Activated naive CD8-positive, alpha-beta T cell treated with anti-CD3 and anti-CD28 coated beads, Interleukin-2, amount 50 U/mL, for 16 hours (primary cell): ENCODE measurements around the gene BRD1.
"Not testable (repeated sequence)": the region's sequence is repeated elsewhere in the genome, so short reads cannot be mapped to it uniquely, and the experiment has no call there.

Experiments
- DNase-seq: peaks from one replicate; pipeline ENCODE4 v3.0.0-alpha.2; 2020; ENCODE audit warnings: low read depth, low spot score

BRD1 gene

GRCh38 chr22:49769691-49770546 lies 57.8 kb downstream of the BRD1 start:
- no peak for DNase-seq

DNA sequence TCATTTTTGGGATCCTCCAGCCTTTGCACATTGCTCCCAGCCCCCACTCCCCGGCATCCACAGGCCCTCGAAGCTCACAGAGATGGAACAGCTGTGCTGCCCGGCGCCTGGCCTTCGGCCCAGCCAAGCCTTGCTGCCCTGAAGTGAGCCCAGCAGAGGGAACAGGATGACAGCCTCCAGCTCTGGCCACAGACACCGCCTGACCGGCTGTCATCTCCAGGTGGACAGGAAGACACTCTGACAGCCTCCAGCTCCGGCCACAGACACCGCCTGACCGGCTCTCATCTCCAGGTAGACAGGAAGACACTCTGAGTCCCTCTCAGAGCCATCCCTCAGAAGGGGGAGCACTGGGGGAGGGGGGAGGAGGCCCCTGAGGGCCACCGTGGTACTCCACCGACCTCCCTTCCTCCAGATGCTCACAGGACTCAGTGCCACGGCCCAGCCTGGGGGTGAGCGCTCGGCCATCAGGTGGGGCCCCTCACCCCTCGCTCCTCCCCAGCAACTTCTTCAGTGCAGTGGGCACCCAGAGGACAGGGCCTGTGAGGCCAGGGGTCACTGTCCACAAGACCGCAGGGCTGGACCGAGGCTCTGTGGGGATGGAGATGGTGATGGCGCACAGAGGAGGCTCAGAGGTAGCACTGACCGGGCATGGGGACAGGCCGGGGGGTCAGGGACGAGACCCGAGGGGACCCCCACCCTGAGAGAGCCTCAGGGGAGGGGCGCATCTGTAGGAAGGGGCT lies 58.6 kb downstream of the BRD1 start:
- no peak for DNase-seq

GRCh38 chr22:49768077-49768910 lies 59.4 kb downstream of the BRD1 start:
- no peak for DNase-seq

- DNase-seq = no peak
Observed at GRCh38 chr22:49767355-49768062, 60.2 kb downstream of the BRD1 start.

DNA sequence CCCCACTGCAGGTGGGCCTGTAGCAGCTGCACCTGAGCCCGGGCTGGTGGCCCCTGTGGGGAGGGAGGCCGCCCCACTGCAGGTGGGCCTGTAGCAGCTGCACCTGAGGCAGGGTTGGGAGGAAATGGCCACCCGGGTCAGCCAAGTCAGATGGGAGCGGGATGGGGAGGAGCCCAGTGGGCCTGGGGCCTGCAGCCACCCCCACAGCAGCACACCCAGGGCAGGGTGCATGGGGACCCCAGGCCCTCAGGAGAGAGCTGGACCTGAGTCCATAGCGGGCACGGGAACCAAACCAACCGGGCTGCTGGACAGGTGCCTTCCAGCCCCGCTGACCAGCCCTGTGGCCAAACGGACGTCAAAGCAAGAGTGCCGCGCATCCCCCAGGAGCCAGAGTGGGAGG lies 61.7 kb downstream of the BRD1 start:
- DNase-seq = no peak

GRCh38 chr22:49765091-49765771 lies 62.4 kb downstream of the BRD1 start:
- no peak for DNase-seq

GRCh38 chr22:49764127-49764581 lies 63.5 kb downstream of the BRD1 start:
- DNase-seq = no peak

GRCh38 chr22:49763696-49764095 lies 64.0 kb downstream of the BRD1 start:
- no peak for DNase-seq

GRCh38 chr22:49763138-49763537 lies 64.5 kb downstream of the BRD1 start:
- DNase-seq = no peak

- not testable (repeated sequence) for DNase-seq
Observed at GRCh38 chr22:49762571-49762970, 65.1 kb downstream of the BRD1 start.

GRCh38 chr22:49761836-49762235 lies 65.8 kb downstream of the BRD1 start:
- no peak for DNase-seq

DNA sequence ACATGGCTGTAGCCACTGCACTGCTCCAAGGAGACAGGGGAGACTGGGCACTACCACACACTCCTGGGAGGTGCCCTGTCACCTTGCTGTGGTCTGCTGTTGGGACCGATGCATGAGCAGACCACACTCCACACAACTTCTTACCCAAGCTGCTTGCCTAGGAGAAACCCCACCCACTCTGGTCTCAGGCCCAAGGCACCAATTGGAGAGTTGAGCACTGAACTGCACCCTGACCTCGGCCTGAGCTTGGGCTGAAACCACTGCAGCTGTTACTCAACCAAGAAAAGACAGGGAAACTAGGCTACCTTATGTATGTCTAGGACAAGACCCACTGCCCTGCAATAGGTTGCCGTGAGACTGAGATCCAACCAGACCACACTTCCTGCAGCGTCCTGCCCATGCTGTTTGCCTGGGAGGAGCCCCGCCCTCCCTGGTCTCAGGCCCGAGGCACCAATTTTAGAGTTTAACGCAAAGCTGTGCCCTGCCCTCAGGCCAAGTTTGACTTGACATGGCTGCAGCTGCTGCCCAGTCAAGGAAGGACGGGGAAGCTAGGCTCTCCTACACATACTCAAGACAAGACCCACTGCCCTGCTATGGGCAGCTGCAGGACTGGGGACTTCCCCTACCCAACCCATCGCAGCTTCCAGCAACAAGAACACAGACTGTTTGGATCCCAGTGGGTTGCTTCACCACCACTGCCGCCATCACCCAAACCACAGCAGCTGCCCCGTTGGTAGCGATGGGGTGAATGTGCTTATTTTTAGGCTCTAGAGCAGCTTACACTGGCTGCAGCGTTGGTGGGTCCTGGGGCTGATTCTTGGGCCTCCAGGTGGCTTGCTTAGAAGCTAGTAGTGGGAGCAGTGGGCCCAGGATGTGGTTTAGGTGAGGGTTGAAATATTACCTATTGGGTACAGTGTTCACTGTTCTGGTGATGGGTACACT lies 66.8 kb downstream of the BRD1 start:
- DNase-seq = no peak

DNA sequence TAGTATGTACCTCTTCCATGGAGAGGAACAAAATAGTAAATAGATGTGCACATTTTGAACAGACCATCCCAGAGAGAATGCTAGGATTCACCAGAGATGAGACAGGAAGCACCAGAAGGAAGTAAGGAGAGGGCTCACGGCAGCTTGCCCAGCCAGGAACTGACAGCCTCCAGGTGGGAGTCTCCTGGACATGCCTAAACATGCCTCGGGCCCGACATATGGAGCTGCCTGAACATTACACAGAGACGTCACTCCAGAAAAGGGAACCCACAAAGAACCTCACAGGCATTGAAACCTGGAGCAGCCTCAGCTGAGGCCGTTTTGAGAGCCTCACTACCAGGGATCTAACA lies 67.4 kb downstream of the BRD1 start:
- DNase-seq = no peak

DNA sequence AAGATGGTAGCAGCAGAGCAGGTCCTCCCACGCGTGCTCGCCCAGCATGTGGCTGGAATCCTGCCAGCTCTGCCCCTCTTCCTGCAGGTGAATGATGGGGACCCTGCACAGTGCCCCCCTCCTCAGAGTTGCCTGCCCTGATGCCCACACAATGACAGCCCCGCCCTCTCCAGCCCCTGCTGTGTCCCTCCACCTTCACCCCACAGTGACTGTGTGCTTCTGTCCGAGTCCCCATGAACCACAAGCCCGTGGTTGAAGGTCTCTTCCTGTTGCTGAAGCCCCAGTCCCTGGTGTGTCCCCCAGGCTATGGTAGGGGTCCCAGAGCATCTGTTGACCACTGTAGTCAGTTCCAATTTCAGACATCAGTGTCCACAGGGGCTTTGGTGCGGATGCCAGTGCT lies 71.0 kb downstream of the BRD1 start:
- no peak for DNase-seq

- no peak for DNase-seq
Observed at GRCh38 chr22:49756201-49756600, 71.5 kb downstream of the BRD1 start.

GRCh38 chr22:49755631-49756001 lies 72.1 kb downstream of the BRD1 start:
- DNase-seq = no peak

DNA sequence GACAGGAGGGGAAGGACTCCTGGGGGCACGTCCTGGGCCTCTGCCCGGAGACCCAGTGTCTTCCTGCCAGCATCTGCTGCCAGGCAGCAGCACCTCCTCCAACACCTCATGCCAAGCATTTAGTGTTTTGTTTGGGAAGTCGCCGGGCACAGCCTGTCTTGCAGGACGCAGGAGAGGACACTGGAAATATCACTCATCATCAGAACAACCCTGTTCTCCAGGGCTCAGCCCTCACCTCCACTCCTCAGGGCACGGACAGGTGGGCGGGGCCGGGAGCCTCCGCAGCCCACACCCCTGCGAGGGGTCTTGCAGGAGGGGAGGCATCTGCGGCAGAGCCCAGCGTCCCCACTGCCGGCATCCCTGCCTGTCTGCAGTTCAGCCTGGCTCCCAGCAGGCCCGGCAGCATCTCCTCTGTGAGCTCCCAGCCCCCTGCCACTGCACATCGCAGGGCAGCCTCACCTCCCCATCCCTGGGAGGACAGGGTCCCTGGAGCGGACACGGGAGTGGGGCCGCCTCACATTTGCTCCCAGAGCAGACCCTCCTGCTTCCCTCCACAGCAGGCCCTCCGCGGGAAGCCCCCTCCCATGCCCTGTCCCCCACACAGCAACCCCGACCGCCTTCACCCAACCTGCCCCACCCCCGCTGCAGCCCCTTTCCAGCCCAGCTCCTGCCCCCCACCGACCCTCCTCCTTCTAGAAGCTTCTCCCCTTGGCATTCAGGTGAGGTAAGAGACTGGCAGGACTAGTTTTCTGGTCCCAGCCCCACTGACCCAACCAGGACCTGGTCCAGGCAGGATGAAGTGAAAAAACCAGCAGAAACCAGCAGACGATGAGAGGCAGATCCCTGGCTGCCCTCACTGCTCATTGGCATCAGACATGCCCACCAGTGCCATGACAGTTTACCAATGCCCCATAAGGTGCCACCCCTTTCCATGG lies 72.7 kb downstream of the BRD1 start:
- no peak for DNase-seq

GRCh38 chr22:49753961-49754695 lies 73.5 kb downstream of the BRD1 start:
- no peak for DNase-seq
